HG03097 (cell line): Measurements from ENCODE around the gene ADGRL4.
"Not testable (repeated sequence)": the region's sequence is repeated elsewhere in the genome, so short reads cannot be mapped to it uniquely, and the experiment has no call there.

Source experiments
- ATAC-seq: cut with Tn5 transposase; IDR thresholded peaks from one replicate; pipeline ENCODE4 v1.9.1; 2021; ENCODE audit not compliant: unreplicated experiment, low FRiP score

ADGRL4 gene

DNA sequence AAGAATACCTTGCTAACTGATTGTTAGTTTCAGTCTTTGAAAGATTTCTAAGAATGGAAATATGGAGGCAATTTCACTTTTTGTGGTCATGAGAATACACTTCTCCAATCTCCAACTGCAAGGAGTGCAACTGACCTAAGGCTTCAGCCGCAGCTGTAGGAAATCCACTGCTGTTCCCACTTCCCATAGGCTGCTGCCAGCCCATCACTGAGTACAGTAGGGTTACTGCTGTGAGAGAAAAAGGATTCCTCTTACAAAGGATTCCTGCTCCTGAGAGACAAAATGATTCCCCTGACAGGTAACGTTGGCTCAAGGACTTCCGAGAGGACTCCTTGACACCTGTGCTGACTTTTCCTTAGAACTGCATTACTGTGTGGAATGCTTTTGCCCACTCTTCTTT is 87.4 kb downstream of the ADGRL4 start:
- no peak for ATAC-seq

DNA sequence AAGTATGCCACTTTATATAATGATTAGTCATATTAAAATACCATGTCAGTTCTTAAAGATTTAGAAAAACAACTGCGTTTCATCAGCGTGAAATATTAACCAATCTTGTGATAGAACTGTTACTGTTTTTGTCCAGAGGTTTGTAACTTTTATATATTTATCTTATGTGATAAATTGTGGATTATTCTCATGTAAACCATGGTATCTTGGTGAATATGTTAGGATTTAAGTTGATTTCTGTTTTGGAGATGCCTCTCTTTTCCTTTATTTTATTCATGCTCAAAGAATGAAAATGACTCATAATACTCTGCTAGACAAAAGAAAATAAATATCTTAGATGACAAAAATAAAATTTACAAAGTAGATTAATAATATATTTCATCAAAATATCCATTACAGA is 88.4 kb downstream of the ADGRL4 start:
- no peak for ATAC-seq

DNA sequence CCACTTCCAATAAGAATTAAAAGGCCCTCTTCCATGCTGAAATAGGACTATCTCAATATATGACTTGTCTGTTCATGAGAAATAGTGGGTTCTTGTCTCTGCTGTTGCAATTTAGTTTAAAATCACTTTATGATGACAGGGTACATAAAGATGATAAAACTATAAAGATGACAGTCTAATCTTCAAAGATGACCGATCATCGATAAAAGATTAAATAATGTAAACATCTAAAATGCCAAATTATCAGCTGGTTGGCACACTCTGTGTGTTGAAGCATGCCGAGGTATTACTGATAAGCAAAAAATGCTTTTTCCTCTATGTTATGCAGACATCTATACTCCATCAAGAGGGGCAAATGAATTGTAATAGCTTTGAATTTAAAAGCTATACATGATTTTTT is 89.5 kb downstream of the ADGRL4 start:
- ATAC-seq: no peak

DNA sequence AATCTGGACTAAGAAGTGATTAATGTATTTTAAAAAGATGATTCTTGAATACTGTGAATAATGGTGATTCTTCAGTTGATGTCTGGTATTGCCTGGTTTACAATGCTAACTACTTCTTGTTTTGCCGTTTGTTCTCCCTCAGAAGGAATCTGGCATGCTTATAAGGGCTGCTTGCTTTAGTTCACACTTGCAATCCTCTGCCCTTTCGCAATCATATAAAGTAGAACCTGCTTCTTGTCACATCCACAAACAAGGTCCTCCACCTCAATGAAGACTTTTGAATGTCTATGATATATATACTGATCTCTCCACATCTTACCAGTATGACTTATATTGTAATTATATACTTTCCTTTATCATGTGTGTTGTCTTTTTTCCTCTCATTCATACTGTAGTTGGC is 92.6 kb downstream of the ADGRL4 start:
- no peak for ATAC-seq

DNA sequence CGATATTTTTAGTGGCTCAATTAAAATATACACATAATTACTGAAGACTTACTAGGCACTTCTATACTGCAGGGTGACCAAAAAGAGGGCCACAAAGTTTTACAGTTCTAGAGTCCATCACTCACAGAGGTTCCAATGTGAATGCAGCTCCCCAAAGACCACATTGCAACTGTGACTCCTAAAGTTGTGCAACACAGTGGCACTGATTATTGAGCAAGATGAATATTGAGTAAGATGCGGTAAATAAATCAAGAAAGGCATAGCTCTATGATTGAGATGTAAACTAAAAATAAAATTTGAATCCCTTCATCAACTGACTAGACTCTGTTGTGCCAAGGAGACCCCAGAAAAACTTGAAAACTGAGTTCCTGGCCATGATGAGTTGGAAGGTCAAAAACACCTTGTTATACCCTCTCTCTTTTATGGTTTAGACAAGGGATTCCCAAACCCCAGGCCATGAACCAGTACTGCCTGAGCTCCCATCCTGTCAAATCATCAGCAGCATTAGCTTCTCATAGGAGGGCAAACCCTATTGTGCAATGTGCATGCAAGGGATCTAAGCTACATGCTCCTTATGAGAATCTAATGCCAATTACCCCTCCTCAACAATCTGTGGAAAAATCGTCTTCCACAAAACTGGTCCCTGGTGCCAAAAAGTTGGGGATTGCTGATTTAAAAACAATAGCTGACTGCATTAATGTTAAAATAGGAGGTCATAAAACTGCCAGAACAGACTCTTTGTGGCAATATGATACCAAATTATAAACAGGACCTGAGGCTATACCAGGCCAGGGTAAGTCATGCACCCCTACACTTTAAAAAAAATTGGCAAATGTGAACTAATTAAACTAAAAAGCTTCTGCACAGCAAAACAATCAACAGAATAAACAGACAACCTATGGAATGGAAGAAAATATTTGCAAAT is 94.3 kb downstream of the ADGRL4 start:
- no peak for ATAC-seq

DNA sequence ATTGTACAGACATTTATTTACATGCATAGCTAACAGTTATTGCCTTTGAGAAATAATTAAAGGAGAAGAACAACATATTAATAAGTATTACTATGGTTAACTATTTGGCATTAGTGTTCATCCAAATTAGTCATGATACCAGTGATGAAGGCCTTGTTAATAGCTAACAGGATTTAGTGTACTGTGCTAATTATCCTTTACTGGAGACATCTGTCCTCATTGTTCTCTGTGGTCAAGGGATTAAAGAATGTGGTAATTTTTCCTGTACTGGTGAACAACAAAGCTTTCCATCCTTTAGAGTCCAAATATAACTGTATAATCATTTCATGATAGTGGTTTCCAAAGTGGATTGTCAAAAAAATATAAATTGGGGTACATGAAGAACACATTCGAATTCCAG is 103.9 kb downstream of the ADGRL4 start:
- no peak for ATAC-seq

DNA sequence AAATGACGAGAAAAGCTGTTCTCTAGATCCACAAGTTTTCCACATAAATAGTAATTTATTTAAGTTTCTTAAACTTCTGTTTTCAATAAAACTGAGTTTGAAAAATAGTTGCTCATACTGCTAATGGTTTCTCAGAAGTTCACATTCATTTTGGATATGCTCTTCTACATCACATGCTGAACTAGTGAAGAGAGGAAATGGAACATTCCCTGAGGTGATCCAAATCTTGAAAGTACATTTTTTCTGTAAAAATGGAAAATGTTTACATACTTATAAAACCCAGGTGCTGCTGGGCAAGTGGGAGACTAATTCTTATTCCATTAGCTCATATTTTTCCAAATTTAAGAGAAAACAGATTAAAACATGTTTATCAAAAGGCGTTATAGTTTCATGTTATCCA is 111.7 kb downstream of the ADGRL4 start:
- no peak for ATAC-seq

DNA sequence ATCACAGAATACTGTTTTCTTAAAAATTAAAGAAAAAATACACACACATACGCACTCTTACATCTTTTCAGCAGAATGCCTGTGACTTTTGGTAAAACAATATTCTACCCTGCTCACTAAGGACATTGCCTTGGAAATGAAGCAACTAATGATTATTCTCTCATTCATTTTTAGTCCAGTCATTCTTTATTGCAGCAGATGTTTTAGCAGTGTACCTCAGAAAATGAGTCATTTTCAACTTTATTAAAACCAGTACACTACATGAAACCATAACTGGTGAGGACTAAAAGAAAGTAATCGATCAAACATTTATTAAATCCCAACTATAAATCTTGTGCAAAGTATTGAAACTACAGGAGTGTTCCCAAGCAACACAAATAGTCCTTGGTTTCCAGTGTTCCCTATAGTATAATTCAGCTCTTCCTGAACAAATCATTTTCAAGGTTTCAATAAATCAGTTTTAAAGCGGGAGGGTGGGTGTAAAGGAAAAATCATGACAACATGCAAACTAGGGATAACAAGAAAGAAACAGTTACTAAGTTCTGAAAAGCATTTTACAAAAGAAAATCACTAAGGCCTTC is 114.2 kb downstream of the ADGRL4 start:
- ATAC-seq: no peak

DNA sequence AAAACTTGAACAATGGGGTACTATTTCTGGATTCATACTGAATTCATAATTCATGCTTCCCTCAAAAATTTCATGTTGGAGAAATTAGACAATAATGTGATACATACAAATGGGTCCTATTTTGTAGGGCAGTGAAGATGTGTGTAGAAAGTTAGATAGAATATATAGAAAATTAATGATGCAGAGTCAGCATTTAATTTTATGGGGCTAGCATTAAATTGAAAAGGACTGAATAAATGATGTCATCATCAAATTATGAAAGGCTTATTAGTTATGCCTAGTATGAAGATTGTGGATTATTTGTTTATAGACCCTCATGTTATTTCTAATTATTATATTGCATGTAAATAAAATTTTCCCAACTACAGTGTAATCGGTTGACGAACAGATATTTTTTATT is 119.1 kb downstream of the ADGRL4 start:
- no peak for ATAC-seq

DNA sequence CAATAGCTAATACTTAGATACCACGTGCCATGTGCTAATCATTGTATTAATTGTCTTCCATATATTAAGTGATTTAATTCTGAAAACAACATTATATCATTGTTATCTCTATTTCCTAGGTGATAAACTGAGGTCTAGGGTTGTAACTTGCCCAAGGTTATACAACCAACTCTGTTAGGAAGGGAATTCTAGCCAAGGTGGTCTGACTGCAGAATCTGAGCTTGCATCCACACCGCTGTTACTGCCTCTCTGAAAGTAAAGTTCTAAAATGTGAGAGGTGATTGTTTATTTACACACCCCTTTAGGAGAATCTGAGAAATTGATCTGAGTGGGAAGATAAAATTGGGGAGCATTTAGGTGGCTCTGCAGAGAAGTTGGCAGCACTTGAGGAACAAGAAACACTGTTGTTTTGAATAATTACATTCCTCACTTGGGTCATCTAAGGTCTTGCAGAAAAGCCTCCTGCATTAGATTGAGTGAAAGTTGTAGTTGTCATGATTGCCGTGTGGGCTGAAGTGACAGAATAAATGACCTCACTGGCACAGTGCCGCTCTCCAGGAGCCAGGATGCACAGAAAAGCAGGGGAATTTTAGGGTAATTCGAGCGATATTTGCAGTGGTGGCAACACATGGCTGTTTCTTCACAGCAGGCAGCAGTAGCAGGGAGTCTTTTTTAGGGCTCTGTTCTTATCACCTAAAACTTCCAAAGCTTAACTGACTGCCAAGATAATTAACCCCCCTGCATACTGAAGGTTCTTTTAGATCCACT is 121.7 kb downstream of the ADGRL4 start:
- no peak for ATAC-seq

DNA sequence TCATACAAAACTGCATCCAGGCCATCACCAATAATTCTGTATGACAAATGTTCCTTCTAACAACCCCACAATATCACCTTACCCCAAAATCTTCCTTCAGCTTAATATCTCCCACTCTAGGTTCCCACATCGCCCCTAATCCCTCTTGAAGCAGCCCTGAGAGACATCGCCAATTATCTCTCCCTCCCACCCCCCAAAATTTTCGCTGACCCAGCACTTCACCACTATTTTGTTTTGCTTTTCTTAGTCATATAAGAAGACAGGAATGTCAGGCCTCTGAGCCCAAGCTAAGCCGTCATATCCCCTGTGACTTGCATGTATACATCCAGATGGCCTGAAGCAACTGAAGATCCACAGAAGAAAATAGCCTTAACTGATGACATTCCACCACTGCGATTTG is 126.3 kb downstream of the ADGRL4 start:
- ATAC-seq: no peak

DNA sequence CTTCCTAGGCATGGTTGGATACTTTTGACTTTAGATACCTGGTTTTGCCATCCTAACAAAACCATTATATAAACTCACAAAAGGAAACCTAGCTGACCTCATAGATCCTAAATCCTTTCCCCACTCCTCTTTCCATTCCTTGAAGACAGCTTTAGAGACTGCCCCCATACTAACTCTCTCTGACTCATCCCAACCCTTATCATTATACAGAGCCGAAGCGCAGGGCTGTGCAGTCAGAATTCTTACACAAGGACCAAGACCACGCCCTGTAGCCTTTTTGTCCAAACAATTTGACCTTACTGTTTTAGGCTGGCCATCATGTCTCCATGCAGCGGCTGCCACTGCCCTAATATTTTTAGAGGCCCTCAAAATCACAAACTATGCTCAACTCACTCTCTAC is 130.5 kb downstream of the ADGRL4 start:
- ATAC-seq: not testable (repeated sequence)

DNA sequence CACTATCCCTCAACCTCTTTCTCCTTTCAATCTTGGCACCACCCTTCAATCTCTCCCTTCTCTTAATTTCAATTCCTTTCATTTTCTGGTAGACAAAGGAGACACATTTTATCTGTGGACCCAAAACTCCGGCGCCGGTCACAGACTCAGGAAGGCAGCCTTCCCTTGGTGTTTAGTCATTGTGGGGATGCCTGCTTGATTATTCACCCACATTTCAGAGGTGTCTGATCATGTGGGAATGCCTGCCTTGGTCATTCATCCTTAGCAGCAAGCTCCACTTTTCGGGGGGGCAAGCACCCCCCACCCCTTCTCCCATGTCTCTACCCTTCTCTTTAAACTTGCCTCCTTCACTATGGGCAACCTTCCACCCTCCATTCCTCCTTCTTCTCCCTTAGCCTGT is 133.7 kb downstream of the ADGRL4 start:
- not testable (repeated sequence) for ATAC-seq

DNA sequence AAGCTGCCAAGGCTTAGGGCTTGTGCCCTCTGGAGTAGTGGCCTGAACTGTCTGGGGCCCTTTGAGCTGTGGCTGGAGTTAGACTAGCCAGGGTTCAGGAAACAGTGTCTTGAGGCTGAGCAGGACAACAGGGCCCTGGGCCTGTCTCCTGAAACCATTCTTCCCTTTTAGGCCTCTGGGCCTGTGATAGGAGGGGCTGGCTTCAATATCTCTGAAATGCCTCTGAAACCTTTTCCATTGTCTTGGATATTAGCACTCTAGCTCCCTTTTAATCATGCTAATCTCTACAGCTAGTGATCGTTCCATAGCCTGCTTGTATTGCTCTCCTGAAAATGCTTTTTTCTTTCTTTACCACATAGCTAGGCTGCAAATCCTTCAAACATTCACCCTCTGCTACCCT is 135.3 kb downstream of the ADGRL4 start:
- ATAC-seq: no peak

DNA sequence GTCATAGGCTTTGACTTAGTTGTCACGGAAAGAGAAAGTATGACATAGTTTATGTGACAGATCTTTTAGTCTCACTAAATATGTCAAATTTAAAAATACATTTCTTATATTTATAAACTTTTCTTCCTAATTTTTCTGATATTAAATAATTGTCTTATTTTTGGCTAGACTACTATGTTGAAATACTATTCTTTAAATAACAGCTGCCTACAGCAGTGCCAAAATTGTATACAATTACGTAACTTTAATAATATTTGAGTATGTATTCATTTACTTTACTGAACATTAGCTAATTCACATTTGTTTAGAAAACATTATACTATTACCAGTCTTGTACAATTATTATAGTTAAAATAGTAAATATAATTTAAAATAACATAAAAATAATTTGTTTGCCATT is 137.4 kb downstream of the ADGRL4 start:
- no peak for ATAC-seq

DNA sequence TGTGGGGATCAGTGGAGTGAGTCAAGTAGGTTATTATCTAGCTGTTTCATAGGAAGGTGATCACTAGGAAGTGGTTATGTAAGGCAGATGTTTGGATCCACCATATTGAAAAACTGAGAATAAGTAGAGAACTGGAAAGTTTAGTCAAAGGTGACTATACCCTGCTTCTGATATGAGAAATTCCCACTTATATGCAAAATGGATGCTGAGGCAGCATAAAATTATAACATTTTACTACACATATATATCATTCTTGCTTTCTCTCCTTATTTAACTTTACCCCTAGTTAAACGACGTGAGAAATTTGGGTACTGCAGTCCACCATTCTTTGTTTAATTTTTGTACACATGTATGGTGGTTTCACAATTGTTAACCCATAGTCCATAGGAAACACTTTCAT is 142.4 kb downstream of the ADGRL4 start:
- no peak for ATAC-seq

DNA sequence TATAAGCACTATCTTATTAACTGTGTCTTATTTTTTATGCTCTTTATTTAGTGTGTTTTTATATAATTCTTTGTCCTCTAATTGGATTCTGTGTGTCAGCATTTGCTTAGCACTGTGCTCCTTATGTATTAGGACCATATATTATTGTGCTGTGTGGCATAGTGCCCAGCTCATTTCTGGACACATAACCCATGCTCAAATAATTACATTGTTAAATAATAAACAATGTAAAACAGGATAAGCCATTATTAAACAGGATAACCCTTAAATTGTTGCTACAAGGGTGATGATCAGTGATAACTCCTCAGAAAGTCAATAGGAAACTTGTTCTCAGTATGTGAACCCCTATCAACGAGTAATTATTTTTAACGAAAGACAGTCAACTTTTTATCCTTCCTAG is 150.4 kb downstream of the ADGRL4 start:
- no peak for ATAC-seq

DNA sequence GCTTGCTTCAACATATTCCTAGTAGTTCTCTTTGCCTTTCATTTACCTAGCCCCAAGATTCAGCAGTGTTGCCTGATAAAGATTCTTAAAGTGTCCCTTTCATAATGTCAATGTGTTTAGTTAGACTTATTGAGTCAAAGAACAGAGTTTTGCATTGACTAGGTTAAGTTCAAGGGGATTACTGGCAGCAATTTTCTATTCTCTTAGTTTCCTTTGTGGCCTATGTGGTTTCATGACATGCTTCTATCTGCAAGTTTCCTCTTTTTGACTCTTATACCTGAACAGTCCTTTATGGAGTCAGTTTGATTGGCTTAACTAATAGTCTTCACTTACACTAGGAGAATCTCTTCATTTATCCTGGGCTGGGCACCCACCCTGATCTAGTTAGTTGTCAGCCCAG is 151.3 kb downstream of the ADGRL4 start:
- ATAC-seq: peak; percentile 92

DNA sequence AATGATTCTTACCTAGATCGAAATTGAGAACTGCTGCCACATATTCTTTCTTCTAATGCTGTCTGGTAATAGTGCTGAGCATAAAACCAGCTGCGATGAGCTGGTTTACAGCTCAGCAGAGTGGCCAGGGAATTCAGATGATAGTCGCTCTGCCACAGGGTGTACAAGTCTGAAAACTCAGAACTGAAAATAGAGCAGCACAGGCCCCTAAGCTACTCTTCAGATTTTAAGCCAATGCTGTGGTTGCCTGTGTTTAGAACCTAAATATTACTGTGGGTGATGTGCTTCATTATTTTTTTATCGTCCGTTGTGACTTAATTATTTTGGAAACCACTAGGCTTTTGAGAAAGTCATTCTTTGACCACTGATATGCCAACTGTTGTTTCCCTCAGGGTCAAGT is 152.0 kb downstream of the ADGRL4 start:
- no peak for ATAC-seq

DNA sequence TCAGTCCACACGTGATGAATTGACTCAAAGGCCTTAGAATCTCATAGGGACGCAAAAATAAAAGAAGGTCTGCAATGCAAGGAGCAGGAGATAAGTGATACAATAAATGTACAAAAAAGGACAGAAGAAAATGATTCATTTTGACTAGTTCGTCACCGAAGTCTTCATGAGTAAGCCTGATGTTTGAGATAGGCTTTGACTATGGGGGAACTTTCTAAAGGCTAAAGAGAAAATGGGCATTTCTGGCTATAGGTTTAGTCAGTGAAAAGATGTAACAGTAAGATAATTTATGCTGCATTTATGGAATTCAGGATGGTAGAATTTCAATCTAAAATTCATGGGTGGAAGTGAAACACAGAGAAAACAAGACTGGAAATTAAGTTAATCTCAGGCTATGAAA is 163.0 kb downstream of the ADGRL4 start:
- no peak for ATAC-seq

DNA sequence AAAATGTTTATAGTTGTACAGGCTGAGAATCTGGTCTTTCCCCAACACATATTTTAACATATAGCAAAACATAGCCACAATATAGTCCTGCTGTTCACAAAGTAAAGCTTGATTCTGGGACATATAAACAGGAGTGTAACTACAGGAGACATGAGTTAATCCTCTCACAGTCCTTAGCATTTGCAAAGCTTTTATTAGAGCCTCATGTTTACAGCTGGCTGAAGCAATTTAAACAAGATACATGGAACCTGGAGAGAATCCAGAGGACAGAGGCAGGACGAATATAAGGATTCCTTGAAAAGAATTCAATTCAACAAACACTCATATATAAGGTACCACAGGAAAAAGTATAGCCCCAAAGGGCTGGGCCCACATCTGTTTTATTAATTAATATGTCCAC is 163.4 kb downstream of the ADGRL4 start:
- no peak for ATAC-seq
